HepG2 (cell line): Measurements from ENCODE around the gene BRPF1. TPM values are rescaled to one million over a fixed set of nuclear protein-coding genes. Genes with fewer than 3 reads are reported as not detected.
A peak's percentile ranks its signal among the peaks of the same experiment; 100 is the strongest.

Experiments used
- HDAC1 ChIP-seq: sonication (generic); formaldehyde crosslinking; IDR thresholded peaks from 2 replicates; pipeline ENCODE4 v1.5.1; 2020; ENCODE audit warnings: mild to moderate bottlenecking, missing genetic modification reagents
- HNRNPH1 ChIP-seq: fragments of 200-400 bp; formaldehyde crosslinking; optimal IDR thresholded peaks from 2 replicates; pipeline ENCODE3; 2017; ENCODE audit warnings: mild to moderate bottlenecking, low read depth, low read length
- NFIC ChIP-seq: IDR thresholded peaks from 2 replicates; pipeline ENCODE4 v1.6.1; 2012; ENCODE audit warnings: mild to moderate bottlenecking, low read length, inconsistent platforms
- ZC3H4 ChIP-seq: sonication (generic); formaldehyde crosslinking; IDR thresholded peaks from 2 replicates; pipeline ENCODE4 v1.4.0; 2020; ENCODE audit warnings: missing genetic modification reagents, borderline replicate concordance
- ZIK1 ChIP-seq: sonication (generic); formaldehyde crosslinking; IDR thresholded peaks from 2 replicates; pipeline ENCODE4 v1.5.0; 2020; ENCODE audit warnings: mild to moderate bottlenecking, low read depth, missing genetic modification reagents, borderline replicate concordance
- ZNF101 ChIP-seq: sonication (generic); formaldehyde crosslinking; IDR thresholded peaks from 2 replicates; pipeline ENCODE4 v1.4.0; 2020; ENCODE audit warnings: mild to moderate bottlenecking, low read depth, missing genetic modification reagents, borderline replicate concordance
- ZNF446 ChIP-seq: sonication (generic); formaldehyde crosslinking; IDR thresholded peaks from 2 replicates; pipeline ENCODE4 v1.5.0; 2020; ENCODE audit warnings: mild to moderate bottlenecking, missing genetic modification reagents
- ZNF563 ChIP-seq: sonication (generic); formaldehyde crosslinking; IDR thresholded peaks from 2 replicates; pipeline ENCODE4 v1.8.0; 2022; ENCODE audit warnings: mild to moderate bottlenecking, moderate library complexity, missing genetic modification reagents
- ZNF674 ChIP-seq: sonication (generic); formaldehyde crosslinking; IDR thresholded peaks from 2 replicates; pipeline ENCODE4 v1.5.0; 2020; ENCODE audit warnings: low read depth, mild to moderate bottlenecking, missing genetic modification reagents
- ZNF850 ChIP-seq: sonication (generic); formaldehyde crosslinking; conservative IDR thresholded peaks from 2 replicates; pipeline ENCODE4 v1.9.0; 2021; ENCODE audit warnings: mild to moderate bottlenecking, missing genetic modification reagents
- polyA plus RNA-seq, 8 experiments: library from polyadenylated mRNA; depleted of rRNA in 3 of 8; stranded (reverse) in 7 of 8; unstranded in 1 of 8; fragments of >200 nt; fragmentation: Illumina TruSeq in 4 of 8; extraction: Trizol in 4 of 8; gene quantifications; 2 replicates each; pipeline versions ENCODE4 v1.2.1 to v1.2.3, GENCODE V29; 2011 to 2016; ENCODE audit warnings: low read depth in 4 of 8, missing spikeins in 1 of 8, mixed read lengths in 1 of 8; ENCODE audit not compliant: insufficient read depth in 1 of 8
- total RNA-seq, 5 experiments: library from RNA; depleted of rRNA; stranded (reverse); fragments of >200 nt; fragmentation: Illumina TruSeq; extraction: Trizol; gene quantifications; 2 replicates each; pipeline ENCODE4 v1.2.3, GENCODE V29; 2016; ENCODE audit warnings: low read depth in 1 of 5
- TF ChIP-seq, protein P1 (sequence below): sonication (generic); formaldehyde crosslinking; IDR thresholded peaks from 2 replicates; pipeline ENCODE4 v1.5.0; 2020; ENCODE audit warnings: mild to moderate bottlenecking, missing genetic modification reagents, borderline replicate concordance
- TF ChIP-seq, protein P2 (sequence below): sonication (generic); formaldehyde crosslinking; IDR thresholded peaks from 2 replicates; pipeline ENCODE4 v1.5.1; 2020; ENCODE audit warnings: missing genetic modification reagents, mild to moderate bottlenecking, borderline replicate concordance
- TF ChIP-seq, protein P3 (sequence below): sonication (generic); formaldehyde crosslinking; IDR thresholded peaks from 2 replicates; pipeline ENCODE4 v1.8.1; 2023; ENCODE audit warnings: missing genetic modification reagents, mild to moderate bottlenecking, borderline replicate concordance
- TF ChIP-seq, protein P4 (sequence below): sonication (generic); formaldehyde crosslinking; IDR thresholded peaks from 2 replicates; pipeline ENCODE4 v1.4.0; 2020; ENCODE audit warnings: low read depth, mild to moderate bottlenecking, missing genetic modification reagents
- TF ChIP-seq, protein P5 (sequence below): sonication (generic); formaldehyde crosslinking; IDR thresholded peaks from 2 replicates; pipeline ENCODE4 v1.4.0; 2020; ENCODE audit warnings: missing genetic modification reagents

BRPF1 gene
- total and polyA plus RNA-seq, 2 of the 13 experiments (the other 11 are each of a cell fraction or from before 2014, with no cell fraction given): 7.3 to 10.0 TPM

DNA sequence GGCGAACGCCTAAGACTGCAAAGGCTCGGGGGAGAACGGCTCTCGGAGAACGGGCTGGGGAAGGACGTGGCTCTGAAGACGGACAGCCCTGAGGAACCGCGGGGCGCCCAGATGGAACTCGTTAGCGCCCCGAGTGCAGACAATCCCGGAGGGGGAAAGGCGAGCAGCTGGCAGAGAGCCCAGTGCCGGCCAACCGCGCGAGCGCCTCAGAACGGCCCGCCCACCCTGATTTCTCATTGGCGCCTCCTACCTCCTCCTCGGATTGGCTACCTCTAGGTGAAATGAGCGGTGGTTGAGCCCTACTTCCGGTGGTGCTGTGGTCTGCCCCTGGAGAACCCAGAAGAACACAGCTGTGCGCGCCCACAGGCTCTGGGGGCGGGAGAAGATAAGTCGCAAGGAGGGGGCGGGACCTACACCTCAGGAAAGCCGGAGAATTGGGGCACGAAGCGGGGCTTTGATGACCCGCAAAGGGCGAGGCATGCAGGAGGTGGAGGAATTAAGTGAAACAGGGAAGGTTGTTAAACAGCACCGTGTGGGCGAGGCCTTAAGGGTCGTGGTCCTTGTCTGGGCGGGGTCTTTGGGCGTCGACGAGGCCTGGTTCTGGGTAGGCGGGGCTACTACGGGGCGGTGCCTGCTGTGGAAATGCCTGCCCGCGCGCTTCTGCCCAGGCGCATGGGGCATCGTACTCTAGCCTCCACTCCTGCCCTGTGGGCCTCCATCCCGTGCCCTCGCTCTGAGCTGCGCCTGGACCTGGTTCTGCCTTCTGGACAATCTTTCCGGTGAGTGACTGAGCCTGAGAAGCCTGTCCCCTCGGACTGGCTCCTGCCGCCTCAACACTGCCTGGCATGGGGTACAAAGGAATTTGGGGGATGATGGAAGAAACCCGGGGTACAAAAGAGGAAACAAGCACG lies 18.4 kb downstream of the BRPF1 start, which contains the start of gene OGG1 (continued):
- TF ChIP-seq, protein P1, sequence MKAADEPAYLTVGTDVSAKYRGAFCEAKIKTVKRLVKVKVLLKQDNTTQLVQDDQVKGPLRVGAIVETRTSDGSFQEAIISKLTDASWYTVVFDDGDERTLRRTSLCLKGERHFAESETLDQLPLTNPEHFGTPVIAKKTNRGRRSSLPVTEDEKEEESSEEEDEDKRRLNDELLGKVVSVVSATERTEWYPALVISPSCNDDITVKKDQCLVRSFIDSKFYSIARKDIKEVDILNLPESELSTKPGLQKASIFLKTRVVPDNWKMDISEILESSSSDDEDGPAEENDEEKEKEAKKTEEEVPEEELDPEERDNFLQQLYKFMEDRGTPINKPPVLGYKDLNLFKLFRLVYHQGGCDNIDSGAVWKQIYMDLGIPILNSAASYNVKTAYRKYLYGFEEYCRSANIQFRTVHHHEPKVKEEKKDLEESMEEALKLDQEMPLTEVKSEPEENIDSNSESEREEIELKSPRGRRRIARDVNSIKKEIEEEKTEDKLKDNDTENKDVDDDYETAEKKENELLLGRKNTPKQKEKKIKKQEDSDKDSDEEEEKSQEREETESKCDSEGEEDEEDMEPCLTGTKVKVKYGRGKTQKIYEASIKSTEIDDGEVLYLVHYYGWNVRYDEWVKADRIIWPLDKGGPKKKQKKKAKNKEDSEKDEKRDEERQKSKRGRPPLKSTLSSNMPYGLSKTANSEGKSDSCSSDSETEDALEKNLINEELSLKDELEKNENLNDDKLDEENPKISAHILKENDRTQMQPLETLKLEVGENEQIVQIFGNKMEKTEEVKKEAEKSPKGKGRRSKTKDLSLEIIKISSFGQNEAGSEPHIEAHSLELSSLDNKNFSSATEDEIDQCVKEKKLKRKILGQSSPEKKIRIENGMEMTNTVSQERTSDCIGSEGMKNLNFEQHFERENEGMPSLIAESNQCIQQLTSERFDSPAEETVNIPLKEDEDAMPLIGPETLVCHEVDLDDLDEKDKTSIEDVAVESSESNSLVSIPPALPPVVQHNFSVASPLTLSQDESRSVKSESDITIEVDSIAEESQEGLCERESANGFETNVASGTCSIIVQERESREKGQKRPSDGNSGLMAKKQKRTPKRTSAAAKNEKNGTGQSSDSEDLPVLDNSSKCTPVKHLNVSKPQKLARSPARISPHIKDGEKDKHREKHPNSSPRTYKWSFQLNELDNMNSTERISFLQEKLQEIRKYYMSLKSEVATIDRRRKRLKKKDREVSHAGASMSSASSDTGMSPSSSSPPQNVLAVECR (CRISPR knock-in tag): peak; percentile 85
- peak; percentile 73 for TF ChIP-seq HDAC1 (CRISPR knock-in tag)
- no peak for TF ChIP-seq ZNF850 (CRISPR knock-in tag)
- TF ChIP-seq ZNF674 (CRISPR knock-in tag): no peak
- TF ChIP-seq HNRNPH1: no peak
- TF ChIP-seq, protein P2, sequence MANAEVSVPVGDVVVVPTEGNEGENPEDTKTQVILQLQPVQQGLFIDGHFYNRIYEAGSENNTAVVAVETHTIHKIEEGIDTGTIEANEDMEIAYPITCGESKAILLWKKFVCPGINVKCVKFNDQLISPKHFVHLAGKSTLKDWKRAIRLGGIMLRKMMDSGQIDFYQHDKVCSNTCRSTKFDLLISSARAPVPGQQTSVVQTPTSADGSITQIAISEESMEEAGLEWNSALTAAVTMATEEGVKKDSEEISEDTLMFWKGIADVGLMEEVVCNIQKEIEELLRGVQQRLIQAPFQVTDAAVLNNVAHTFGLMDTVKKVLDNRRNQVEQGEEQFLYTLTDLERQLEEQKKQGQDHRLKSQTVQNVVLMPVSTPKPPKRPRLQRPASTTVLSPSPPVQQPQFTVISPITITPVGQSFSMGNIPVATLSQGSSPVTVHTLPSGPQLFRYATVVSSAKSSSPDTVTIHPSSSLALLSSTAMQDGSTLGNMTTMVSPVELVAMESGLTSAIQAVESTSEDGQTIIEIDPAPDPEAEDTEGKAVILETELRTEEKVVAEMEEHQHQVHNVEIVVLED (CRISPR knock-in tag): peak; percentile 53; the same call in 1 of the 2 replicates
- TF ChIP-seq ZIK1 (CRISPR knock-in tag): no peak
- TF ChIP-seq, protein P3, sequence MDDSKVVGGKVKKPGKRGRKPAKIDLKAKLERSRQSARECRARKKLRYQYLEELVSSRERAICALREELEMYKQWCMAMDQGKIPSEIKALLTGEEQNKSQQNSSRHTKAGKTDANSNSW (CRISPR knock-in tag): 0 out of 2 replicates have a peak, but pooled peaks have one; percentile 47
- TF ChIP-seq ZNF446 (CRISPR knock-in tag): no peak
- TF ChIP-seq ZC3H4 (CRISPR knock-in tag): no peak
- TF ChIP-seq, protein P4, sequence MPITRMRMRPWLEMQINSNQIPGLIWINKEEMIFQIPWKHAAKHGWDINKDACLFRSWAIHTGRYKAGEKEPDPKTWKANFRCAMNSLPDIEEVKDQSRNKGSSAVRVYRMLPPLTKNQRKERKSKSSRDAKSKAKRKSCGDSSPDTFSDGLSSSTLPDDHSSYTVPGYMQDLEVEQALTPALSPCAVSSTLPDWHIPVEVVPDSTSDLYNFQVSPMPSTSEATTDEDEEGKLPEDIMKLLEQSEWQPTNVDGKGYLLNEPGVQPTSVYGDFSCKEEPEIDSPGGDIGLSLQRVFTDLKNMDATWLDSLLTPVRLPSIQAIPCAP: no peak
- no peak for TF ChIP-seq NFIC
- no peak; the same call in 1 of the 2 replicates for TF ChIP-seq ZNF563 (CRISPR knock-in tag)
- TF ChIP-seq, protein P5, sequence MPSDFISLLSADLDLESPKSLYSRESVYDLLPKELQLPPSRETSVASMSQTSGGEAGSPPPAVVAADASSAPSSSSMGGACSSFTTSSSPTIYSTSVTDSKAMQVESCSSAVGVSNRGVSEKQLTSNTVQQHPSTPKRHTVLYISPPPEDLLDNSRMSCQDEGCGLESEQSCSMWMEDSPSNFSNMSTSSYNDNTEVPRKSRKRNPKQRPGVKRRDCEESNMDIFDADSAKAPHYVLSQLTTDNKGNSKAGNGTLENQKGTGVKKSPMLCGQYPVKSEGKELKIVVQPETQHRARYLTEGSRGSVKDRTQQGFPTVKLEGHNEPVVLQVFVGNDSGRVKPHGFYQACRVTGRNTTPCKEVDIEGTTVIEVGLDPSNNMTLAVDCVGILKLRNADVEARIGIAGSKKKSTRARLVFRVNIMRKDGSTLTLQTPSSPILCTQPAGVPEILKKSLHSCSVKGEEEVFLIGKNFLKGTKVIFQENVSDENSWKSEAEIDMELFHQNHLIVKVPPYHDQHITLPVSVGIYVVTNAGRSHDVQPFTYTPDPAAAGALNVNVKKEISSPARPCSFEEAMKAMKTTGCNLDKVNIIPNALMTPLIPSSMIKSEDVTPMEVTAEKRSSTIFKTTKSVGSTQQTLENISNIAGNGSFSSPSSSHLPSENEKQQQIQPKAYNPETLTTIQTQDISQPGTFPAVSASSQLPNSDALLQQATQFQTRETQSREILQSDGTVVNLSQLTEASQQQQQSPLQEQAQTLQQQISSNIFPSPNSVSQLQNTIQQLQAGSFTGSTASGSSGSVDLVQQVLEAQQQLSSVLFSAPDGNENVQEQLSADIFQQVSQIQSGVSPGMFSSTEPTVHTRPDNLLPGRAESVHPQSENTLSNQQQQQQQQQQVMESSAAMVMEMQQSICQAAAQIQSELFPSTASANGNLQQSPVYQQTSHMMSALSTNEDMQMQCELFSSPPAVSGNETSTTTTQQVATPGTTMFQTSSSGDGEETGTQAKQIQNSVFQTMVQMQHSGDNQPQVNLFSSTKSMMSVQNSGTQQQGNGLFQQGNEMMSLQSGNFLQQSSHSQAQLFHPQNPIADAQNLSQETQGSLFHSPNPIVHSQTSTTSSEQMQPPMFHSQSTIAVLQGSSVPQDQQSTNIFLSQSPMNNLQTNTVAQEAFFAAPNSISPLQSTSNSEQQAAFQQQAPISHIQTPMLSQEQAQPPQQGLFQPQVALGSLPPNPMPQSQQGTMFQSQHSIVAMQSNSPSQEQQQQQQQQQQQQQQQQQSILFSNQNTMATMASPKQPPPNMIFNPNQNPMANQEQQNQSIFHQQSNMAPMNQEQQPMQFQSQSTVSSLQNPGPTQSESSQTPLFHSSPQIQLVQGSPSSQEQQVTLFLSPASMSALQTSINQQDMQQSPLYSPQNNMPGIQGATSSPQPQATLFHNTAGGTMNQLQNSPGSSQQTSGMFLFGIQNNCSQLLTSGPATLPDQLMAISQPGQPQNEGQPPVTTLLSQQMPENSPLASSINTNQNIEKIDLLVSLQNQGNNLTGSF (CRISPR knock-in tag): 0 out of 2 replicates have a peak, but pooled peaks have one; percentile 41
- no peak for TF ChIP-seq ZNF101 (CRISPR knock-in tag)
